ENCODE results near the gene TMEM150B.

DNA sequence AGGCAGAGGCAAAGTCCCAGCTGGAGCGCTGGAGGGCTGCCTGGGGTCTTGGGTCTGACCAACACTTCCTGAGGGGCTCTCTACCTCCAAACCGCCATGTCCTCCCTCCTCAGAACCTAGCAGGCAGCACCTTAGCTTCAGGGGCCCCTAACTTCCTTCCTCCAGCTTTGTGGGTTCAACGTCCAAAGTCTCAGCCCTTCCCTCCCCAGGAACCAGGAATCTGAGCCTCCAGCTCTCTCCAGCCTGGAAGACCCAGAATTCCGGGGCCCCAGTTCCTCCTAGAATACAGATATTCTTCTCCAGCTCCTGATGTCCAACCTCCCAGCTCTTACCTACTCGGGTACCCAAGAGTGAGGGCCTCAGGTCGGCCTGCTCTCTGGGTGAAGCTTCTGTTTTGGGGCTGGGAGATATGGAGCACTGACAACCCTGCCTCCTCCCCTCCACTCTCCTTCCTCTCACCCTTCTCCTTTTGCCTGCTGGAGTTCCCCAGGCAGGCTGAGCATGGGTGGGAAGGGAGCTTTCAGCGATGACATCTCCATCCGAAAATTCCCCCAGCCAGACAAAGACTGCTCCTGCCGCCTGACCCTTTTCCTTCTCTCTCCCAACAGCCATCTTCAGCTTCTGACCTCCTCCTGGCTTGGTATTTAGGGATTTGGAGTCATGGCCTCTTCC lies 3.5 kb downstream of the TMEM150B start:
- TF ChIP-seq, protein P1, sequence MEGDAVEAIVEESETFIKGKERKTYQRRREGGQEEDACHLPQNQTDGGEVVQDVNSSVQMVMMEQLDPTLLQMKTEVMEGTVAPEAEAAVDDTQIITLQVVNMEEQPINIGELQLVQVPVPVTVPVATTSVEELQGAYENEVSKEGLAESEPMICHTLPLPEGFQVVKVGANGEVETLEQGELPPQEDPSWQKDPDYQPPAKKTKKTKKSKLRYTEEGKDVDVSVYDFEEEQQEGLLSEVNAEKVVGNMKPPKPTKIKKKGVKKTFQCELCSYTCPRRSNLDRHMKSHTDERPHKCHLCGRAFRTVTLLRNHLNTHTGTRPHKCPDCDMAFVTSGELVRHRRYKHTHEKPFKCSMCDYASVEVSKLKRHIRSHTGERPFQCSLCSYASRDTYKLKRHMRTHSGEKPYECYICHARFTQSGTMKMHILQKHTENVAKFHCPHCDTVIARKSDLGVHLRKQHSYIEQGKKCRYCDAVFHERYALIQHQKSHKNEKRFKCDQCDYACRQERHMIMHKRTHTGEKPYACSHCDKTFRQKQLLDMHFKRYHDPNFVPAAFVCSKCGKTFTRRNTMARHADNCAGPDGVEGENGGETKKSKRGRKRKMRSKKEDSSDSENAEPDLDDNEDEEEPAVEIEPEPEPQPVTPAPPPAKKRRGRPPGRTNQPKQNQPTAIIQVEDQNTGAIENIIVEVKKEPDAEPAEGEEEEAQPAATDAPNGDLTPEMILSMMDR (conservative IDR thresholded peaks at IDR 0.05; ENCODE audit: low read depth, low read length), result no peak
- TF ChIP-seq EZH2 (IDR thresholded peaks at IDR 0.05; ENCODE audit: borderline replicate concordance, low read depth, low read length, poor library complexity, severe bottlenecking), result no peak

Data from A673 (cell line).